Gastrocnemius medialis (tissue), 4 donors: ENCODE measurements around the gene FUS. TPM values are rescaled to one million over a fixed set of nuclear protein-coding genes. Genes with fewer than 3 reads are reported as not detected.
"Not testable (repeated sequence)": the region's sequence is repeated elsewhere in the genome, so short reads cannot be mapped to it uniquely, and the experiment has no call there.

Experiments
- ATAC-seq, 2 donors: fragments of 150-250 bp; one replicate each; pipeline ENCODE4 v1.9.1; 2016
- DNase-seq, 2 donors: peaks; one replicate each; pipeline ENCODE4 v3.0.0-alpha.2; 2019
- H3K27ac ChIP-seq, 4 donors: fragments of 200-600 bp; sonication (generic); 1 replicate in 1 of 4; 2 replicates in 3 of 4; pipeline ENCODE4 v1.5.1; 2016 to 2018; ENCODE audit warnings: mild to moderate bottlenecking in 2 of 4, moderate library complexity in 1 of 4
- H3K27me3 ChIP-seq, 3 donors: fragments of 200-600 bp; sonication (generic) in 2 of 3; 1 replicate in 1 of 3; 2 replicates in 2 of 3; pipeline versions ENCODE4 v1.5.1 to v1.6.0; 2016 to 2019; ENCODE audit warnings: mild to moderate bottlenecking in 1 of 3, moderate library complexity in 1 of 3
- H3K36me3 ChIP-seq, 2 donors: fragments of 200-600 bp; sonication (generic) in 1 of 2; one replicate each; pipeline ENCODE4 v1.5.1; 2017 to 2018
- H3K4me1 ChIP-seq, 2 donors: fragments of 200-600 bp; sonication (generic) in 1 of 2; one replicate each; pipeline ENCODE4 v1.5.1; 2016 to 2017; ENCODE audit warnings: mild to moderate bottlenecking in 2 of 2
- H3K4me3 ChIP-seq, 4 donors: fragments of 200-600 bp; sonication (generic) in 3 of 4; 1 replicate in 1 of 4; 2 replicates in 3 of 4; pipeline ENCODE4 v1.5.1; 2016 to 2019; ENCODE audit warnings: mild to moderate bottlenecking in 2 of 4
- H3K9me3 ChIP-seq, 3 donors: fragments of 200-600 bp; sonication (generic) in 2 of 3; 1 replicate in 1 of 3; 2 replicates in 2 of 3; pipeline ENCODE4 v1.5.1; 2016 to 2019
- CTCF ChIP-seq, 5 experiments: fragments of 450-650 bp in 3 of 5; fragments of 200-600 bp in 2 of 5; sonication (generic) in 2 of 5; IDR thresholded peaks in 4 of 5; conservative IDR thresholded peaks in 1 of 5; 1 replicate in 4 of 5; 2 replicates in 1 of 5; pipeline ENCODE4 v1.5.1; 2016 to 2019; ENCODE audit warnings: antibody characterized with exemption in 5 of 5, mild to moderate bottlenecking in 3 of 5, moderate library complexity in 3 of 5
- POLR2A ChIP-seq, 2 donors: fragments of 450-650 bp; IDR thresholded peaks; one replicate each; pipeline ENCODE4 v1.6.1; 2017; ENCODE audit warnings: antibody characterized with exemption in 2 of 2, mild to moderate bottlenecking in 2 of 2, moderate library complexity in 2 of 2
- in situ Hi-C, 4 donors: fragments of 200-750 bp; cut with MboI; loops; one replicate each; pipeline versions ENCODE4 v1.15.0 to v1.8.0; 2017; ENCODE audit warnings: low sequenced_read_pairs in 4 of 4
- intact Hi-C: fragments of 100-400 bp; cut with DNase I; formaldehyde crosslinking; loops from one replicate; pipeline ENCODE4 v1.15.1; 2023; ENCODE audit warnings: low total_unique reads
- total RNA-seq, 4 donors: library from RNA; depleted of rRNA; stranded (reverse); fragments of >200 nt; gene quantifications; one replicate each; pipeline versions ENCODE4 v1.1.0 to v1.2.3, GENCODE V29; 2016

FUS gene
- total RNA-seq, 4 donors from 2014 or later: 20.6 to 45.9 (median 35.1) TPM

- Histone ChIP-seq H3K9me3 (no peaks in the 10 kb centered on the region), H3K4me3 (no peak overlapping the region), H3K36me3 (no peaks in the 10 kb centered on the region), H3K27me3 (no peaks in the 10 kb centered on the region), H3K4me1 (peaks cover 0 to 5% of the 10 kb centered on the region in 2 donors), H3K27ac (no peak overlapping the region)
- TF ChIP-seq CTCF (IDR thresholded peaks at IDR 0.05 in 4 of 5, conservative IDR thresholded peaks at IDR 0.05 in 1 of 5) (no peak), POLR2A (IDR thresholded peaks at IDR 0.05) (no peak)
- in situ Hi-C loops (no loop called here), intact Hi-C loops (no loop called here)
- no peak for ATAC-seq
- no peak for DNase-seq
Observed at GRCh38 chr16:31148281-31148728, 31.6 kb upstream of the FUS start.

- DNase-seq: no peak
- H3K9me3 ChIP-seq: no peaks in the 10 kb centered on the region
- ATAC-seq: no peak
- in situ Hi-C loops: no loop called here
- no peak overlapping the region for H3K4me3 ChIP-seq
- H3K36me3 ChIP-seq: no peaks in the 10 kb centered on the region
- no peaks in the 10 kb centered on the region for H3K27me3 ChIP-seq
- peaks cover 0 to 5% of the 10 kb centered on the region in 2 donors for H3K4me1 ChIP-seq
- no peak overlapping the region for H3K27ac ChIP-seq
- intact Hi-C loops: no loop called here
- TF ChIP-seq CTCF (IDR thresholded peaks at IDR 0.05 in 4 of 5, conservative IDR thresholded peaks at IDR 0.05 in 1 of 5): no peak
- TF ChIP-seq POLR2A (IDR thresholded peaks at IDR 0.05): no peak
Observed at GRCh38 chr16:31148896-31149295, 31.0 kb upstream of the FUS start.

- H3K4me1 ChIP-seq: peaks cover 0 to 5% of the 10 kb centered on the region in 2 donors
- ATAC-seq (no peak), DNase-seq (peak in 1 of 2 donors; percentile 23)
- H3K27me3 ChIP-seq: no peaks in the 10 kb centered on the region
- H3K9me3 ChIP-seq: no peaks in the 10 kb centered on the region
- intact Hi-C loops: no loop called here
- in situ Hi-C loops: no loop called here
- peak overlapping the region in 2 of 4 donors; percentile 46 to 60 for H3K27ac ChIP-seq
- no peak overlapping the region for H3K4me3 ChIP-seq
- H3K36me3 ChIP-seq: no peaks in the 10 kb centered on the region
- TF ChIP-seq CTCF (IDR thresholded peaks at IDR 0.05 in 4 of 5, conservative IDR thresholded peaks at IDR 0.05 in 1 of 5) (no peak), POLR2A (IDR thresholded peaks at IDR 0.05) (no peak)
Observed at GRCh38 chr16:31149332-31149731, 30.6 kb upstream of the FUS start.

- peak; percentile 61 to 76 for ATAC-seq
- in situ Hi-C loops: loop anchor here in 2 of 4 donors (10.0 to 25.0 kb wide), 3 partner anchors 55 to 163 kb away; partner anchors contain the start of genes HSD3B7 (in 1 of the 2), STX1B (in 1 of the 2) and VKORC1 (in 1 of the 2)
- no peak for TF ChIP-seq POLR2A (IDR thresholded peaks at IDR 0.05)
- TF ChIP-seq CTCF (IDR thresholded peaks at IDR 0.05 in 4 of 5, conservative IDR thresholded peaks at IDR 0.05 in 1 of 5): no peak
Observed at GRCh38 chr16:31149894-31150890, 29.7 kb upstream of the FUS start, which contains the start of gene PRSS36. PRSS36 (minus strand) TSS chr16:31150066; CDS start chr16:31150035, 31 bp downstream.

GRCh38 chr16:31150976-31151375 lies 29.0 kb upstream of the FUS start:
- H3K4me1 ChIP-seq, H3K36me3 ChIP-seq, DNase-seq, H3K4me3 ChIP-seq, H3K9me3 ChIP-seq, intact Hi-C loops, H3K27me3 ChIP-seq, ATAC-seq: not testable (repeated sequence)
- H3K27ac ChIP-seq: peak overlapping the region in 2 of 4 donors; percentile 46 to 60
- in situ Hi-C loops: loop anchor here in 2 of 4 donors (10.0 to 25.0 kb wide), 3 partner anchors 56 to 164 kb away; partner anchors contain the start of genes HSD3B7 (in 1 of the 2), STX1B (in 1 of the 2) and VKORC1 (in 1 of the 2)

More at GRCh38 chr16:31149894-31150890, 29.7 kb upstream of the FUS start, which contains the start of gene PRSS36:
- no peaks in the 10 kb centered on the region for H3K9me3 ChIP-seq
- no peak within 1 kb of the TSS for H3K4me3 ChIP-seq
- DNase-seq: peak in 1 of 2 donors; percentile 63
- intact Hi-C loops: no loop called here
- H3K36me3 ChIP-seq: no peaks in the 10 kb centered on the region
- H3K27me3 ChIP-seq: no peaks in the 10 kb centered on the region
- peaks cover 0 to 5% of the 10 kb centered on the region in 2 donors for H3K4me1 ChIP-seq
- peak within 1 kb of the TSS in 3 of 4 donors; percentile 44 to 60 (median 46) for H3K27ac ChIP-seq
